Superior temporal gyrus (tissue), 1 donor: Measurements from ENCODE around the gene TTC1.
"Not testable (repeated sequence)": the region's sequence is repeated elsewhere in the genome, so short reads cannot be mapped to it uniquely, and the experiment has no call there.

Experiments used
- DNase-seq: peaks from one replicate; pipeline ENCODE4 v3.0.0-alpha.2; 2016; ENCODE audit errors: extremely low spot score

TTC1 gene

GRCh38 chr5:160040471-160040835 is 31.5 kb downstream of the TTC1 start:
- DNase-seq, result no peak

GRCh38 chr5:160042671-160043070 is 33.7 kb downstream of the TTC1 start:
- no peak for DNase-seq

GRCh38 chr5:160044391-160044804 is 35.5 kb downstream of the TTC1 start:
- DNase-seq, result no peak

- peak; percentile 34 for DNase-seq
Observed at GRCh38 chr5:160044967-160045366, 36.0 kb downstream of the TTC1 start.

GRCh38 chr5:160047423-160047822 is 38.5 kb downstream of the TTC1 start:
- DNase-seq, result no peak

- DNase-seq, result no peak
Observed at GRCh38 chr5:160048131-160048530, 39.2 kb downstream of the TTC1 start.

GRCh38 chr5:160049099-160049498 is 40.2 kb downstream of the TTC1 start:
- DNase-seq, result no peak

- no peak for DNase-seq
Observed at GRCh38 chr5:160054047-160054446, 45.1 kb downstream of the TTC1 start.

GRCh38 chr5:160054831-160055230 is 45.9 kb downstream of the TTC1 start:
- DNase-seq, result no peak

GRCh38 chr5:160057256-160057655 is 48.3 kb downstream of the TTC1 start:
- no peak for DNase-seq

GRCh38 chr5:160060001-160060400 is 51.1 kb downstream of the TTC1 start:
- DNase-seq, result no peak

- DNase-seq, result no peak
Observed at GRCh38 chr5:160061770-160062169, 52.8 kb downstream of the TTC1 start.

GRCh38 chr5:160064417-160064810 is 55.5 kb downstream of the TTC1 start:
- no peak for DNase-seq

- DNase-seq, result no peak
Observed at GRCh38 chr5:160064995-160065614, 56.2 kb downstream of the TTC1 start.

GRCh38 chr5:160069120-160069519 is 60.2 kb downstream of the TTC1 start:
- not testable (repeated sequence) for DNase-seq

- no peak for DNase-seq
Observed at GRCh38 chr5:160071516-160071915, 62.6 kb downstream of the TTC1 start.

- no peak for DNase-seq
Observed at GRCh38 chr5:160071916-160072315, 63.0 kb downstream of the TTC1 start.

GRCh38 chr5:160075073-160075472 is 66.1 kb downstream of the TTC1 start:
- DNase-seq, result no peak

GRCh38 chr5:160076997-160077396 is 68.1 kb downstream of the TTC1 start:
- no peak for DNase-seq

GRCh38 chr5:160079753-160080152 is 70.8 kb downstream of the TTC1 start:
- no peak for DNase-seq

GRCh38 chr5:160081495-160081894 is 72.6 kb downstream of the TTC1 start:
- DNase-seq, result no peak

GRCh38 chr5:160082614-160083500 is 73.9 kb downstream of the TTC1 start:
- no peak for DNase-seq

GRCh38 chr5:160083501-160083900 is 74.6 kb downstream of the TTC1 start:
- no peak for DNase-seq
